Renal pelvis (tissue), 4 donors: Measurements from ENCODE around the gene C2orf76. TPM values are rescaled to one million over a fixed set of nuclear protein-coding genes. Genes with fewer than 3 reads are reported as not detected.
"Not testable (repeated sequence)": the region's sequence is repeated elsewhere in the genome, so short reads cannot be mapped to it uniquely, and the experiment has no call there.

Experiments
- DNase-seq: peaks from one replicate; pipeline ENCODE4 v3.0.0-alpha.2; 2013
- polyA plus RNA-seq, 3 donors: library from polyadenylated mRNA; unstranded; fragments of 120-200 nt; gene quantifications; one replicate each; pipeline ENCODE4 v1.2.1, GENCODE V29; 2013; ENCODE audit not compliant: insufficient read length in 3 of 3

The C2orf76 gene
- polyA plus RNA-seq, 3 donors: 17.1 to 20.2 (median 17.7) TPM

DNA sequence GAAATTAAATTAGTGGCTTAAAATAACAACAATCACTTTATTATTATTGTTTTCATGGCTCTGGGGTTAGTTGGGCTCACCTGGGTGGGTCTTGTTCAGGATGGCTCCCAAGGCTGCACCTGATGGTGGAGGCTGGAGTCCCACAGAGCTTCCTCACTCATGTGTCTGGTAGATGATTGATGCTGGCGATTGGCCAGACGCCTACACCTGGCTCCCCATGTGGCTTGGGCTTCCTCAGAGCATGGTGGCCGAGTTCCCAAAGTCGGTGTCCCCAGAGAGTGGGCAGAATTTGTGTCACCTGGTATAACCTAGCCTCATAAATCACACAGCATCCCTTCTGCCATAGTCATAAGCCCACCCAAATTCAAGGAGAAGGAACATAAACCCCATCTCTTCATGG is 18.3 kb upstream of the C2orf76 start:
- DNase-seq: no peak

DNA sequence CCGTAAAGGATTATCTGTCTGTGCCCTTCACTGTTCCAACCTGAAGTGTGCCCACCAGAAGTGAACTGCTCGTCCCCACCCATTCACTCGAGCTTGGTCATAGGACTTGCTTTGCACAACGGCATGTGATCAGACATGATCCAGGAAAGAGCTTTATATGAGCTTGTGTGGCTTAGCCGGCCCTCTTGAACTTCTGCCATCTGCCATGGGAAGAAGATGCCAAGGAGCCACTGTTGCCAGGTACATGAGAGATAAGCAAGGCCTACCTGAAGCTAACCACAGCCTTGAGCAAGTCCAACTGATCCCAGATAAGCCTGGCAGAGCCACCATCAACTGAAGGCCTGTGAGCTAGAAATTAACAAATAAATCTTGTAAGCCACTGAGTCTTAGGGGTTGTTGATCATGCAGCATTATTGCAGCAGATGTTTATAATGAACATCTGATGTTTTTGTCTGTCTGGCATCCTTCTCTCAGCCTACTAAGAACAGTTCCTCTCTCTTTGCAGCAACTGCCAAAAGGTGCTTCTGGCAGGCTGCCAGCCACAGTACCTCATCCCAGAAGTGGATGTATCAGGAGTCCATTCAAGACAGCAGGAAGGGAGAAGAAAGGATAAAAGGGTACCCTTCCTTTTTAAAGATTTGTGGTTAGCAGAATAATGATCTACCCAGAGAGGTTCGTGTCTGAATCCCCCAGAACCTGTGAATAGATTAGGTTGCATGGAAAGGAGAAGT is 16.9 kb upstream of the C2orf76 start:
- DNase-seq: no peak

- no peak for DNase-seq
These were observed 11.9 kb upstream of the C2orf76 start for GRCh38 chr2:119378566-119378965.

- no peak for DNase-seq
These were observed 11.3 kb upstream of the C2orf76 start for GRCh38 chr2:119377993-119378345.

GRCh38 chr2:119377294-119377992 is 10.8 kb upstream of the C2orf76 start:
- DNase-seq: no peak

GRCh38 chr2:119376810-119377209 is 10.2 kb upstream of the C2orf76 start:
- no peak for DNase-seq

GRCh38 chr2:119376406-119376805 is 9.8 kb upstream of the C2orf76 start:
- DNase-seq: not testable (repeated sequence)

DNA sequence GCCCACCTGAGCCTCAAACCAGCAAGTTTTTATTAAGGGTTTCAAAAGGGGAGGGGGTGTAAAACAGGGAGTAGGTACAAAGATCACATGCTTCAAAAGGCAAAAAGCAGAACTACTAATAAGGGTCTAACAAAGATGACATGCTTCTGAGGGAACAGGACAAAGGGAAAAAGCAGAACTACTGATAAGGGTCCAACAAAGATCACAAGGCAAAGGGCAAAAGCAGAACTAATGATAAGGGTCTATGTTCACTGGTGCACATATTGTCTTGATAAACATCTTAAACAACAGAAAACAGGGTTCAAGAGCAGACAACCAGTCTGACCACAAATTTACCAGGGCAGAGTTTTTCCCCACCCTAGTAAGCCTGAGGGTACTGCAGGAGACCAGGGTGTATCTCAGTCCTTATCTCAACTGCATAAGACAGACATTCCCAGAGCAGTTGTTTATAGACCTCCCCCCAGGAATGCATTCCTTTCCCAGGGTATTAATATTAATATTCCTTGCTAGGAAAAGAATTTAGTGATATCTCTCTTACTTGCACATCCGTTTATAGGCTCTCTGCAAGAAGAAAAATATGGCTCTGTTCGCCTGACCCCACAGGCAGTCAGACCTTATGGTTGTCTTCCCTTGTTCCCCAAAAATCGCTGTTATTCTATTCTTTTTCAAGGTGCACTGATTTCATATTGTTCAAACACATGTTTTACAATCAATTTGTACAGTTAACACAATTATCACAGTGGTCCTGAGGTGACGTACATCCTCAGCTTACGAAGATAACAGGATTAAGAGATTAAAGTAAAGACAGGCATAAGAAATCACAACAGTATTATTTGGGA is 7.5 kb upstream of the C2orf76 start:
- DNase-seq: not testable (repeated sequence)

GRCh38 chr2:119372778-119373568 is 6.3 kb upstream of the C2orf76 start:
- no peak for DNase-seq

GRCh38 chr2:119371111-119371510 is 4.5 kb upstream of the C2orf76 start:
- no peak for DNase-seq

GRCh38 chr2:119369845-119370244 is 3.2 kb upstream of the C2orf76 start:
- no peak for DNase-seq

DNA sequence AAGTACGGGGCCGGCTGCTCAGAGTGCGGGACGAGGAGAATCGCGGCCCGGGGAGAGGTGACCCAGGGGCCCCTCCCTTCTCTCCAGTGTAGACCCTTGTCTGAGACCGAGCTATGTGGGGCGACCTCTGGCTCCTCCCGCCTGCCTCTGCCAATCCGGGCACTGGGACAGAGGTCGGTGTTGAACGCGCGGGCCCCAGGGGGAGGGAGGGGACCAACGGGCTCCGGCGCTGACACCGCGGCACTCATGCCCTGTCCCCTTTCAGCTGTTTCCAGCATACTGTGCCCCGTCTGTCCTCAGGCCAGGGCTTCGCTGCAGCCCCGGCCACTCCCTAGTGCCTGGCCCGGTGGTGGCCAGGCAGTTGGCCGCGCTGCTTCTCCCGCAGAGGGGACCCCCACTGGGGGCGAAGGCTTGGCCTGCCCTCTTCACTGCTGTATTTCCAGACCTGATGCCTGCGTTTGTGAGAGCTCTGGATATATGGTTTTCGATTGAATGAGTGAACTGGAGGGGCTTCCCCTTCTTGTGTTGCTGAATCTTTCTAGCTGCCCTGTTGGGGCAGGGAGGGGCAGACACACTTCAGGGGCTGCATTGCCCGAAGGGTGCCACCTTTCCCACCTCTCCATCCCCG is 952 bp upstream of the C2orf76 start:
- no peak for DNase-seq

- no peak for DNase-seq
These were observed 429 bp downstream of the C2orf76 start for GRCh38 chr2:119366161-119366648.

- DNase-seq: no peak
These were observed 1.2 kb downstream of the C2orf76 start for GRCh38 chr2:119365436-119365835.

GRCh38 chr2:119364798-119365197 is 1.8 kb downstream of the C2orf76 start:
- DNase-seq: no peak

GRCh38 chr2:119360423-119360966 is 6.1 kb downstream of the C2orf76 start:
- DNase-seq: no peak

DNA sequence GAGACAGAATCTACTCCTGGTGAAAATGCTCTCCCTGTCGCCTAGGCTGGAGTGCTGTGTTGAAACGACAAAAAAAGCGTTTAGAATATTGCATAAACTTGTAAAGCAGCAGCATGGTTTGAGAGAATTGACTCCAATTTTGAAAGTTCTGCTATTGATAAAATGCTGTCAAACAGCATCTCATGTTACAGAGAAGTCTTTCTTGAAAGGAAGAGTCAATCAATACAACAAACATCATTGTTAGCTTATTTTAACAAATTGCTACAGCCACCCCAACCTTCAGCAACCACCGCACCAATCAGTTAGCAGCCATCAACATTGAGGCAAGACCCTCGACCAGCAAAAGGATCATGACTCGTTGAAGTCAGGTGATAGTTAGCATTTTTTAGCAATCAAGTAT is 6.9 kb downstream of the C2orf76 start:
- no peak for DNase-seq

GRCh38 chr2:119354860-119355259 is 11.8 kb downstream of the C2orf76 start:
- DNase-seq: no peak

DNA sequence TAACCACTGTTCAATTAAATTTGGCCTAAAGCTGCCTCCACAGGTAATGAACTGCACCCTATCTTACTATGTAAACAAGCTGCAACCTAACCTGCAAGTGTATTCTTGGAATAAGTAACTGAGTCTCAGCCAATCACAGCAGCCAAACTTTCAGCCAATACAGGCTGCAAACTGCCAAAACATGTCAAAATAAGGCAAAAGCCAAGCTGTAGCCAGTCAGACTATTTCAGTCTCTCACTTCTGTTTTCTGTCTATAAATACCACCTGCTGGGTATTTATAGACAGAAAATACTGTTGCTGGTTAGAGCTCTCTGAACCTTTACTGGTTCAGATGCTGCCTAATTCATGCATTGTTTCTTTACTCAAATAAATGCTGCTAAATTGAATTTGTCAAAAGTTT is 14.3 kb downstream of the C2orf76 start:
- no peak for DNase-seq

DNA sequence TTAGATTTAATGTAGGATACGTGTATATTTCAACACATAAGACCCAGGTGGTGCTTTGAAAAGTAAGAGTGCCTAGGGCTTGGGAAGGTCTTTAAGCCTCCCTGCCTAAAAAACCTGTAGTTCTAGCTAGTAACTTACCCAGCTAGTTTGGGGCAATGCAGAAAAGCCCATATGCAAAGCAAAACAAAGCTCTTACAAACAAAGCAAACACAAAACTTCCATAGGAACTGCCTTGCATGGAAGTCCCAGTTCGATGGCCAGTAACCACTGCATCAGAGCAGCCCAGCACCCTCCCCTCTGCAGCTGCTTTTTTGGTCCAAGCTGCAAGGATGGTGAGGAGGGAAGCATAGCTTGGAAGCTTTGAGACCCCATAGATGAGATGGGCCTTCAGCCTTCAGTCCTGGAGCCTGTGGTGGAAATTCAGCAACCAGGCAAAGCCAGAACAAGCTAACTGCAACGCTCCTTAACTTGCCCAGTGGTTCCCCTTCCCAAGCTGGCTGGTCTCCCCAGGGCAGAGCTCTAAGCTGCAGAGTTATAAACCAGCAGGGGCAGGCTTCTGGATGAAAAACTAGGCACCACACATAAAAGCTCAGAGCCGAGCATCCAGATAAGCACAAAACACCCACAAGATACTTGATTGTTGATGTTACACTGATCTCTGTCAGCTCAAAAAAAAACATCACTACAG is 16.2 kb downstream of the C2orf76 start:
- DNase-seq: no peak
